Glutamatergic neuron (in vitro differentiated cells): ENCODE measurements around the gene PHLPP1. TPM values are rescaled to one million over a fixed set of nuclear protein-coding genes. Genes with fewer than 3 reads are reported as not detected.

ENCODE experiments used
- DNase-seq: peaks from one replicate; pipeline ENCODE4 v3.0.0; 2022
- H3K27ac Mint-ChIP-seq: one replicate; pipeline ENCODE4 v1.8.0; 2020; ENCODE audit warnings: mild to moderate bottlenecking, mixed read lengths, inconsistent platforms; ENCODE audit not compliant: unreplicated experiment
- H3K27me3 Mint-ChIP-seq: one replicate; pipeline ENCODE4 v1.8.0; 2020; ENCODE audit warnings: mild to moderate bottlenecking, moderate library complexity, mixed read lengths, inconsistent platforms; ENCODE audit not compliant: unreplicated experiment
- H3K36me3 Mint-ChIP-seq: one replicate; pipeline ENCODE4 v1.8.0; 2020; ENCODE audit warnings: mild to moderate bottlenecking, mixed read lengths, inconsistent platforms; ENCODE audit not compliant: unreplicated experiment
- H3K4me1 Mint-ChIP-seq: one replicate; pipeline ENCODE4 v1.8.0; 2020; ENCODE audit warnings: mild to moderate bottlenecking, low read depth, mixed read lengths, inconsistent platforms; ENCODE audit not compliant: unreplicated experiment
- H3K4me3 Mint-ChIP-seq: one replicate; pipeline ENCODE4 v1.8.0; 2020; ENCODE audit warnings: mild to moderate bottlenecking, mixed read lengths, inconsistent platforms; ENCODE audit not compliant: unreplicated experiment
- H3K9me3 Mint-ChIP-seq: one replicate; pipeline ENCODE4 v1.8.0; 2020; ENCODE audit warnings: mild to moderate bottlenecking, moderate library complexity, mixed read lengths, inconsistent platforms; ENCODE audit not compliant: unreplicated experiment
- CTCF ChIP-seq: fragments of 200-600 bp; sonication (generic); IDR thresholded peaks from one replicate; pipeline ENCODE4 v1.5.0; 2021; ENCODE audit not compliant: partially characterized antibody, unreplicated experiment
- total RNA-seq: library from RNA; stranded (reverse); fragmentation: NEBNext Ultra II Directional; extraction: Animal tissue kit (Norgen Biotek cat#: 25700); gene quantifications from one replicate; pipeline ENCODE4 v1.2.1, GENCODE V29; 2021; ENCODE audit not compliant: unreplicated experiment

PHLPP1 gene
- total RNA-seq, 1 donor from 2014 or later = 14.0 TPM

DNA sequence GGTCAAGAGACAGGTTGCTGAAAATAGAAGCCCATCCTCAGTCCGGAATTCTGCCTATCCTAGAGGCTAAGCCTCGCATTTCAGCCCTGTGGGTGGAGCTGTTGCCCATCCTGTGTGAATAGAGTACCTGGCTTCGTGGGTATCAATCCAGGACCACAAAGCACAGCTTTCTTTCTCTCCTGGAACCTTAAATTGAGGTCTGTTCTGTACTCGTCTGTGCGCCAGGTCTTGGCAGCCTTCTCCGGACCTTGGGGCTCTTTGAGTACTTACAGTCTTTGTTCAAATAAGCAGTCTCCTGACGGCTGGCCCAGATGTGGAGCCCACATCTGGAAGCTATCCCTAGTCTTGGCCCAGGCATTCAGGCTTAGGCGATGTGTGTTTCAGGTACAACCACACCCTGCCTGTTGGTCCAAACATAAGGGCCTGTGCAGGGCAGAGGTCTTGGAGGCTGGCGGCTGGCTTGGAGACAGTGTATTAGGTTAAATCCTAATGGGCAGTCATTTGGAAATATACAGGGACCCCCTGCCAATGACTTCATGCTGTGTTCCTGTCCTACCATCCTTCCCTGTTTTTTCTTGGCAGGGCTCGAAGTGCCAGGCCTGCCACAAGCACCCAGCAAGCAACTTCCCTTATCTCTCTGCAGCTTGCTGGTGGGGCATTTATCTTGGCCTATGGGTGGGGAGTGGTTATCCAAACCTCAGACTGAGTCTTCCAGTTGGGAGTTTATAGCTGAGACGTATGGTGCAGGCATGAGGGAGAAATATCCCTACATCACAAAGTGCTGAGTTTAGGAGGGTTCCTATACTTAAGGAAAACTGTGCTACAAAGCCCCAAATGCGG lies 310.1 kb downstream of the PHLPP1 start:
- peak; percentile 57 for DNase-seq
- peaks cover 3% of the 10 kb centered on the region for H3K27me3 Mint-ChIP-seq
- H3K4me1 Mint-ChIP-seq = no peaks in the 10 kb centered on the region
- no peak overlapping the region for H3K27ac Mint-ChIP-seq
- no peak for TF ChIP-seq CTCF
- H3K9me3 Mint-ChIP-seq = no peaks in the 10 kb centered on the region
- H3K4me3 Mint-ChIP-seq = no peak overlapping the region
- H3K36me3 Mint-ChIP-seq = peaks cover 1% of the 10 kb centered on the region

DNA sequence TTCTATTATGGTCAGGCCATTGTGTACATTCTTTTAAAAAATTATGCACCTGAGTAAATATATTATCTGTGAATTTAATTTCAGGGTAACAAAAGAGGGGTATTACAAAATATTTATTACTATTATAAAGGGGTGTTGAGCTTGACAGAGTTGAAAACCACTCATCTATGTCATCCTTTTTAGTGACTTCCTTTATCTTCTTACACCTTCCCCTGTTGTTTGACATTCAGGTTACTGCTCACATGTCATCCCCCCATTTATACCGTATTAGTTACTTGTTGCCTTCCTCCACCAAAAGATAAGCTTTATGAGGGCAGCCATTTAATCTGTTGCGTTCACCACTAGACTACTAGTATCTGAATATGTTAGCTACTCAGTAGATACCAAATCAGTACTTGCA lies 313.0 kb downstream of the PHLPP1 start:
- Mint-ChIP-seq H3K4me1 (no peaks in the 10 kb centered on the region), H3K27me3 (peaks cover 3% of the 10 kb centered on the region)
- no peak for TF ChIP-seq CTCF

More for the DNA sequence above, 313.0 kb downstream of the PHLPP1 start:
- Mint-ChIP-seq H3K9me3 (no peaks in the 10 kb centered on the region), H3K36me3 (peaks cover 4% of the 10 kb centered on the region), H3K4me3 (no peak overlapping the region), H3K27ac (no peak overlapping the region)
- DNase-seq = no peak

Other genes with a start within 250 kb of the PHLPP1 start
- gene ZCCHC2, start 192.5 kb upstream of the PHLPP1 start, total RNA-seq = 9.9 TPM